SJCRH30 (cell line): ENCODE measurements around the gene SYNGR1. TPM values are rescaled to one million over a fixed set of nuclear protein-coding genes. Genes with fewer than 3 reads are reported as not detected.

Experiments used
- DNase-seq, 2 experiments: peaks; one replicate each; pipeline ENCODE4 v3.0.0-alpha.2; 2015 to 2020
- H3K27ac ChIP-seq: fragments of 250-450 bp; sonication (Bioruptor Pico); 2 replicates; pipeline ENCODE4 v1.5.1; 2020; ENCODE audit warnings: mild to moderate bottlenecking, moderate library complexity
- H3K27me3 ChIP-seq: fragments of 250-450 bp; sonication (Bioruptor Pico); 2 replicates; pipeline ENCODE4 v1.5.1; 2020; ENCODE audit warnings: mild to moderate bottlenecking, moderate library complexity
- H3K36me3 ChIP-seq: fragments of 250-450 bp; sonication (Bioruptor Pico); 2 replicates; pipeline ENCODE4 v1.5.1; 2020; ENCODE audit warnings: mild to moderate bottlenecking, moderate library complexity
- H3K4me1 ChIP-seq: fragments of 250-450 bp; sonication (Bioruptor Pico); 2 replicates; pipeline ENCODE4 v1.5.1; 2020; ENCODE audit warnings: mild to moderate bottlenecking, moderate library complexity
- H3K4me3 ChIP-seq: fragments of 250-450 bp; sonication (Bioruptor Pico); 2 replicates; pipeline ENCODE4 v1.5.1; 2020; ENCODE audit warnings: mild to moderate bottlenecking, moderate library complexity
- H3K9me3 ChIP-seq: fragments of 250-450 bp; sonication (Bioruptor Pico); replicated peaks from 2 replicates; pipeline ENCODE4 v1.5.1; 2020; ENCODE audit warnings: mild to moderate bottlenecking, moderate library complexity
- total RNA-seq: library from RNA; depleted of rRNA; stranded (reverse); fragments of >200 nt; shearing (Covaris generic); gene quantifications from 2 replicates; pipeline ENCODE4 v1.2.3, GENCODE V29; 2014; rRNA removed

The SYNGR1 gene, protein sequence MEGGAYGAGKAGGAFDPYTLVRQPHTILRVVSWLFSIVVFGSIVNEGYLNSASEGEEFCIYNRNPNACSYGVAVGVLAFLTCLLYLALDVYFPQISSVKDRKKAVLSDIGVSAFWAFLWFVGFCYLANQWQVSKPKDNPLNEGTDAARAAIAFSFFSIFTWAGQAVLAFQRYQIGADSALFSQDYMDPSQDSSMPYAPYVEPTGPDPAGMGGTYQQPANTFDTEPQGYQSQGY
- 3.2 and 4.0 TPM in 2 replicates for total RNA-seq

DNA sequence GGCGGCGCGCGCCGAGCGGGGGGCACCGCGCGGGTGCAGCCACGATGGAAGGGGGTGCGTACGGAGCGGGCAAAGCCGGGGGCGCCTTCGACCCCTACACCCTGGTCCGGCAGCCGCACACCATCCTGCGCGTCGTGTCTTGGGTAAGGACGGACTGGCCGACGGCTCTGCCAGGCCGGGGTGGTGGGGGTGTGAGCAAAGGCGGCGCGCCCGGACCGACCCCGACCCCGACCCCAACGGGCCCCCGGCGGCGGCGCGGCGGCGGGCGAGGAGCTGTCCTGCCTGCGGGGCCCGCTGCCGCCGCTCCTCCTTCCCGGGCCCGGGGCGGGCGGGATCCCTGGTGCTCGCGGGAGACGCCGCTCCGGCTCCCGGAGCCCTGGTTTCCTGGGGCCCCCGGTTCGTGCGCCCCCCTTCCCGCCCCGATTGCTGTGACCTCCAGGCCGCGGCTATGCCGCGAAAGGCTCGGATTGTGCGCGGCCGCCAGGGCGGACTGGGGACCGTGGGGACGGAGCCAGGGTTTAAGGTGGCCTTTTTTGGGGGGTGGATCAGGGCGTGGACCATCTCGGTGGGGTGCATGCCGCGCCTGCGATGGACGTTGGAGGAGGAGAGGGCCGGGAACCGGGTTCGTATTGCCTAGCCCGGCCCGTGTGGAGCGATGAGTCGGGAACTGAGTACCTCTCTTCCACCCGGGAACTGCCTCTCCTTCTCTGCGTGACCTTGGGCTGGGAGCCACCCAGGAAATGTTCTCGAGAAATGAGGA, at the start of gene SYNGR1:
TSS of gene SYNGR1 (plus strand) at position 25 of the 760 bp plus-strand sequence. CDS start at position 45, 20 bp downstream.
- no peaks in the 10 kb centered on the region for H3K36me3 ChIP-seq
- H3K27me3 ChIP-seq = no peaks in the 10 kb centered on the region
- no peaks in the 10 kb centered on the region for H3K9me3 ChIP-seq
- H3K4me3 ChIP-seq = peak within 1 kb of the TSS; percentile 57
- H3K27ac ChIP-seq = no peak within 1 kb of the TSS
- peaks cover 20% of the 10 kb centered on the region for H3K4me1 ChIP-seq
- DNase-seq = no peak

DNA sequence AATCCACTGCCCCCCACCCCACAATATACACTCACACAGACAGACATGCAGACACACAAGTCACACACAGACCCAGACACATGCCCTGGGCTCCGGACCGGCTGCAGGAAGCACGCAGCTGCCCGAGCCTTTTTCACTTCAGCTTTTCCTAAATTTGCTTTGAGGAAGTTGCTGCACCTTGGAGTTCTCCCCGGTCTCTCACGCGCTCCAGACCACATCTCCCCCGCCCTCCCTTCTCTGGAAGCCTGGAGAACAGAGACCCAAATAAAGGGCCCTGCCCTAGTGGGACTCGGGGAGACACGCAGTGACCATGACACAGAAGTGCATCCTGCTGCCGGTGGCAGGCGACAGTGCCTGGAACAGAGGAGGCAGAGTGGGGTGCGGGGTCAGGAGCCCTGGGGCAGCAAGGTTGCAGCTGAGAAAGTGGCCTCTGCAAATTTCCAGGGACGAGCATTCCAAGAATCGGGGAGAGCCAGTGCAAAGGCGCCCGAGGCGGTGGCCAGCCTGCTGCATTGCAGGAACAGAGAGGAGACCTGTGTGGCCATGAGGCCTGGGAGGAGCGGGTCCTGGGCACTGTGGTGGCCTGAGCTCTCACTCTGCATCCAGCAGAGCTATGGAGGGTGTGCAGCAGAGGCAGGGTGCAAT, 49.5 kb upstream of the SYNGR1 start:
- no peaks in the 10 kb centered on the region for H3K9me3 ChIP-seq
- no peaks in the 10 kb centered on the region for H3K36me3 ChIP-seq
- no peak overlapping the region for H3K27ac ChIP-seq
- H3K27me3 ChIP-seq = no peaks in the 10 kb centered on the region
- peaks cover 23% of the 10 kb centered on the region for H3K4me1 ChIP-seq
- no peak overlapping the region for H3K4me3 ChIP-seq
- DNase-seq = no peak

DNA sequence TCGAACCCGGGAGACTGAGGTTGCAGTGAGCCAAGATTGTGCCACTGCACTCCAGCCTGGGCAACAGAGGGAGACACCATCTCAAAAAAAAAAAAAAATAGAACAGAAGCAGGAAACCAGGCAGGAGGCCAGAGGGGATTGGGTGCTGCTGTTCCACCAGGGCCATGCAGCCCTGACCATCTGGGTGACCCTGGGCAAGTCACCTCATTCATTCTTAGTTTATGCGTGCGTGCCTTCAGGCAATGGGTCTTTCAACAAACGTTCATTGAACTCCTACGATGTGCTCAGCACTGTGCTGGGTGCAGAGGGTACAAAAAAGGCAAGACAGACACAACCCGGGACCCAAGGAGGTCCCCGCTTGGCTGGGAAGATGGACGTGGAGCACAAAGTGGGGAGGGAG, 48.7 kb upstream of the SYNGR1 start:
- no peaks in the 10 kb centered on the region for H3K27me3 ChIP-seq
- no peaks in the 10 kb centered on the region for H3K9me3 ChIP-seq
- no peak for DNase-seq

DNA sequence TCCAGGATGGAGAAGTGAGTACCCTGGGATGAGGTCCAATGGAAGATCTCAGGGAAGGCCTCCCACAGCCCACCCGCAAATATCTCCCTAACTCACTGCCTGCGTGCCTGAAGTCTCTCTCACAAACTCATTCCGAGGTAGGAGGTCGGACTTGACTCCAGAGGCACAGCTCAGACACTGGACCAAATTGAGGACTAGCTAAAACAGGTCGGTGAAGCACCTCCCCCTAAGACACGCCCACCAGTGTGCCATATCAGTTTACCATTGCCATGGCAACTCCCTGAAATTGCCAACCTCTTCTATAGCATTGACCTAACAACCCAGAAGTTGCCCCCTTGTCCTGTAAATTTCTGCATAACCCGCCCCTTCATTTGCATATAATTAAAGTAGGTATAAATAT, 47.9 kb upstream of the SYNGR1 start:
- Histone ChIP-seq H3K36me3 (no peaks in the 10 kb centered on the region), H3K27ac (no peak overlapping the region), H3K4me3 (no peak overlapping the region), H3K9me3 (no peaks in the 10 kb centered on the region), H3K4me1 (peaks cover 17% of the 10 kb centered on the region), H3K27me3 (no peaks in the 10 kb centered on the region)
- DNase-seq = no peak

More for the DNA sequence above, 48.7 kb upstream of the SYNGR1 start:
- H3K4me3 ChIP-seq = no peak overlapping the region
- H3K36me3 ChIP-seq = no peaks in the 10 kb centered on the region
- no peak overlapping the region for H3K27ac ChIP-seq
- peaks cover 23% of the 10 kb centered on the region for H3K4me1 ChIP-seq

DNA sequence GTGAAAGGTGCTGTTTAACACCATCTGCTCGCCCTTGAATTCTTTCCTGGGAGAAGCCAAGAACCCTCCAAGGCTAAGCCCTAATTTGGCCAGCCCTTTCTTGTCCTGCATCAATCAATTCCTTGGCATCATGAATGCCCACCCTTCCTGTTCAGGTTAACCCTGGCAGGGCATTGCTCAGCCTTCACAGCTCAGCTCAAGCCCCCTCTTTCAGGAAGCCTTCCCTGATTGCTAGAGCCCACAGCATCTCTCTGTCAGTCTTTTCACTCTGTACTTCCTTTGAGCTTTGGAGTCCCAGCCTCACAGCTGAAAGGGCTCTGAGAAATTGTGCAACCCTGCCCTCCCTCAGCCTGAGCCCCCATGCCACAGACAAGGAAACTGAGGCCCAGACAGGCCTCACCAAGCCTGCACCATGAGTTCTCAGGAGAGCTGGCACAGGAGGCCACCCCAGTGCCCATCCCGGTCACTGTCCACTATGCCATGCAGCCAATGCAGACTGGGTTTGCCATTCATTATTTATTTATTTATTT, 47.3 kb upstream of the SYNGR1 start:
- Histone ChIP-seq H3K4me1 (peaks cover 11% of the 10 kb centered on the region), H3K4me3 (no peak overlapping the region), H3K27me3 (no peaks in the 10 kb centered on the region), H3K9me3 (no peaks in the 10 kb centered on the region), H3K36me3 (no peaks in the 10 kb centered on the region), H3K27ac (no peak overlapping the region)
- DNase-seq = no peak

DNA sequence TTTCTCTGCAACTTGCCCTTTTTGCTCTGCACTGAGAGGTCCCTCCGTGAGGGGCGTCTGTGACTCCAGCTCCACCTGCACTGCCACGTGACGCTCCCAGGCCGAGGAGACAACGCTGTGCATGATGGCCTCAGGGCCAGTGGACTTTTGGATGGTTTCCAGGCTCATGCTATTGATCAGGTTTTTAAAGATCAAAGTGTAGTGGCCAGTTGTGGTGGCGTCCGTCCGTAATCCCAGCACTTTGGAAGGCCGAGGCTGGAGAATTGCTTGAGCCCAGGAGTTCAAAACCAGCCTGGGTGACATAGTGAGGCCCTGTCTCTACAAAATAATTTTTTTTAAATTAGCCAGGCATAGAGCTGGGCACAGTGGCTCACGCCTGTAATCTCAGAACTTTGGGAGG, 46.4 kb upstream of the SYNGR1 start:
- H3K4me1 ChIP-seq = peaks cover 5% of the 10 kb centered on the region; the same call in 1 of the 2 replicates
- no peaks in the 10 kb centered on the region for H3K27me3 ChIP-seq
- DNase-seq = no peak
- no peak overlapping the region for H3K27ac ChIP-seq
- no peak overlapping the region for H3K4me3 ChIP-seq
- no peaks in the 10 kb centered on the region for H3K36me3 ChIP-seq
- no peaks in the 10 kb centered on the region for H3K9me3 ChIP-seq

DNA sequence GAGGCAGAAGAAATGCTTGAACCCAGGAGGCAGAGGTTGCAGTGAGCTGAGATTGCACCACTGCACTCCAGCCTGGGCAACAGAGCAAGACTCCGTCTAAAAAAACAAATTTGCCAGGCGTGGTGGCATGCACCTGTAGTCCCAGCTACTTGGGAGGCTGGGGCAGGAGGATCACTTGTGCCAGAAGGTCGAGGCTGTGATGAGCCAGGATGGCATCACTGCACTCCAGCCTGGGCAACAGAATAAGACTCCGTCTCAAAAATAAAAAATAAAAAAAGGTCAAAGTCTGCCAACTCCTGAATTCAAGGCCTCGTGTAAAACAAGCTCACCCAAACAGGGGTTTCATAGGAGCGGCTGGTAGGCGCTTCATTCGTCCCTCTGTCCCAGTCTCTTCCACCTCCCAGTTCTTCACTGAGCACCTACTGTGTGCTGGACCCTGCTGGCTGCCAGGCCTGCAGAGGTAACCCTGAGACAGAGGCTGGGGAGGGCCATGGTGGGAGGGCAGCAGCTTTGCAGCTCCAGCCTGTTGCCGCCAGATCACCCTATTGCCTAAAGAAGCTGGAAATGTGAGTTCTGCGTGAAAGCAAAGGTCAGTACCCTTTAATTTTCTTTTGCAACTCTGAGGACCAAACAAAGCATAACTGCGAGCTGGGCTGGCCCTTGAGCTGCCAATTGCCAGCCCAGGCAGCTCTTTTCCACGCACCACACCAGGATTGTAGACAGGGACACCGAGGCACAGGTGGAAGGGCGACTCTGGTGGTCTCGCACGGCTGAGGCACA, 45.7 kb upstream of the SYNGR1 start:
- Histone ChIP-seq H3K36me3 (no peaks in the 10 kb centered on the region), H3K4me3 (no peak overlapping the region), H3K27me3 (no peaks in the 10 kb centered on the region), H3K4me1 (peaks cover 7% of the 10 kb centered on the region; the same call in 1 of the 2 replicates), H3K9me3 (no peaks in the 10 kb centered on the region), H3K27ac (no peak overlapping the region)
- no peak for DNase-seq

DNA sequence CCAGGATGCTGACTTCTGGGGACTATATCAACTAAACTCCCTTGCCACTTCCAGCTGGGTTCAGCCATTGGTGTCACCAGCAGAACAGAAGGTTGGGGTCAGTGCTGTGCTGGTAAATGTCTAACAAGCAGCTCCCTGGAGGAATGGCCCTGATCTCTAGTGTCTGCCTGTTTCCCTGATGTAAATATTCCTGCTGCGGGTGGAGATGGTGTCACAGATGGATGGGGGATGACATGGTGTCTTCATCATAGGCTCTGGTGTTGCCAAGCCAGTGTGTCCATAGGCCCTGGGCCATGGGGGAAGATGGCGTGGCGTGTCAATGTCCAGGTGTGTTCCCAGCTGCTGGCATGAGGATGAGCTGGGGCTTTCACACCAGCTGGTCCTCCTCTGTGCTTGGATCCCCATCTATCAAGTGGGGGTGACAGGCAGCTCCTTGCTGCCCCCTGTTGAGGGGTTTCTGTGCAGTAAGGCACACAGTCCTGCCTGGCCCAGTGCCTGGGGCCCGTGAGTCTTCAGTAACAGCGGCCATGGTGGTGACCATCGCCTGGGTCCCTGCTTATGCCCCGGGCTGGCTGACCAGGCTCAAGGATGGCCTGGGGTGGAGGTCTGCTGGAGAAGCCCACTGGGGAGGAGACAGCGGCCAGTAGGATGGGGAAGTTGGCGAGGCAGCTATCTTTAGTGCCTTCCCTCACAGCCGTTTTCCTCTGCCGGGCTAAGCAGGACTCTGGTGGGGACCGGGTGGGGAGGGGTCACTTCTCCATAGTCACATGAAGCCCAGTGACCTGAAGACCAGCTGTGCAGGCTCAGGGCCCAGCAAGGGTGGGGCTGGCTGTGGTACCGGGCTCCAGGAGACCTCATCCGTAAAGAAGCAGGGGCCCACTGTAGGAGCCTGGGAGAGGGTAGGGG, 43.1 kb upstream of the SYNGR1 start:
- H3K9me3 ChIP-seq = no peaks in the 10 kb centered on the region
- peak; percentile 36 to 52 for DNase-seq
- H3K27ac ChIP-seq = no peak overlapping the region

DNA sequence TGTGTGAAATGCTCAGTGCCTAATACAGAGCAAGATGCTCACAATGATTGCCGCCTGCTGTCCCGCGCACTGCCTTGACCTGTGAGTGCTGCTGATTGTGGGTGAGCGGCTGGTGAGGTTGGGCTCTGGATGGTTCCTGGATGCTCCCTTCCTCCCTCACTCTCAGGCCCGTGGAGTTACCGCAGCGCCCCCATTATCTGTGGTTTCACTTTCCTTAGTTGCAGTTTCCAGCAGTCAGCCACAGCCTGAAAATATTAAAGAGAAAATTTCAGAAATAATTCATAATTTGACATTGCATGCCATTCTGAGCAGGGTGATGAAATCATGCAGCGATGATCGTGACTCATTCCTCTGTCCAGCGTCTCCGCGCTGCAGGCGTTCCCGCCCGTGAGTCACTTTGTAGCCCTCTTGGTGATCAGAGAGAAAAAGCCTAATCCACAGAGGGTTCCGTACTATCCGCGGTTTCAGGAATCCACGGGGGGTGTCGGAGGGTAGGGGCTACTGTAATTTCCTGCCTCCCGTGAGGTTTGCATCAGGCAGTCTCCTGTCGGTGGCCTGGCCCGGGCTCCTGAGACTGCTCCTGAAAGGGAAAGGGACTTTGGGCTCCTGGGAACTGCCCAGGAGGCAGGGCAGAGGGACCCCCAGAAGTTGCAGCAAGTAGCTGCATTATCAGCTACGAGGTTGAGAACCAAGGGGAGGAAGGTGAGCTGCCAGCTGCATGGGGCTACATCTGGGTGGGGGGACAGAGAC, 41.0 kb upstream of the SYNGR1 start:
- H3K4me3 ChIP-seq = no peak overlapping the region
- DNase-seq = peak; percentile 61 to 63
- H3K9me3 ChIP-seq = no peaks in the 10 kb centered on the region
- H3K27me3 ChIP-seq = no peaks in the 10 kb centered on the region
- peaks cover 13% of the 10 kb centered on the region; the same call in 1 of the 2 replicates for H3K4me1 ChIP-seq
- peaks cover 25% of the 10 kb centered on the region for H3K36me3 ChIP-seq
- peak overlapping the region; percentile 34 for H3K27ac ChIP-seq

More for the DNA sequence above, 43.1 kb upstream of the SYNGR1 start:
- Histone ChIP-seq H3K4me3 (no peak overlapping the region), H3K36me3 (peaks cover 4% of the 10 kb centered on the region), H3K4me1 (peaks cover 13% of the 10 kb centered on the region; the same call in 1 of the 2 replicates), H3K27me3 (no peaks in the 10 kb centered on the region)

DNA sequence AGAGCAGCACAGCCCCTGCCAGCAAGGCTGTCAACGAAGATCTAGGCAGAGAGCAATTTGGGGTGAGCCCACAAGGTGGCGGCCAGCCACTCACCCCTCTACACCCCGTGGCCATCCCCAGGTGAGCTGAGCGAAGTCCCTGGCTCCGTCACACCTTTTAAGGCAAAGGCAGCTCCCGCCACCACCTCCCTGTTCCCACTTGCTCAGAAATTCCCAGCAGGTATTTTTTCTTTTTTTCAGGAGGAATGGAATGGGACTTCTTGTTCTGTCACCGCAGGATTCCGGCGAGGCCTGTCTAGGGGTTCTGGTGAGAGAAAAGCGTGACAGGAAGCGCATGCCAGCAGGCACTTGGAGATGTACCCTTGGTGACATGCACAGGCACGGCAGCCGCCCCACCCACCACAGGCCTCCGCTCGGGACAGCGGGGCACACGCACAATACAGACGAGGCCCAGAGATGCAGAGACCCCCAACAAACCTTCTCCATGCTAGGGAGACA, 40.4 kb upstream of the SYNGR1 start:
- Histone ChIP-seq H3K9me3 (no peaks in the 10 kb centered on the region), H3K4me3 (no peak overlapping the region), H3K4me1 (peaks cover 16% of the 10 kb centered on the region; the same call in 1 of the 2 replicates), H3K27ac (peak overlapping the region; percentile 34; the same call in 1 of the 2 replicates), H3K36me3 (peaks cover 31% of the 10 kb centered on the region), H3K27me3 (no peaks in the 10 kb centered on the region)
- DNase-seq = no peak

DNA sequence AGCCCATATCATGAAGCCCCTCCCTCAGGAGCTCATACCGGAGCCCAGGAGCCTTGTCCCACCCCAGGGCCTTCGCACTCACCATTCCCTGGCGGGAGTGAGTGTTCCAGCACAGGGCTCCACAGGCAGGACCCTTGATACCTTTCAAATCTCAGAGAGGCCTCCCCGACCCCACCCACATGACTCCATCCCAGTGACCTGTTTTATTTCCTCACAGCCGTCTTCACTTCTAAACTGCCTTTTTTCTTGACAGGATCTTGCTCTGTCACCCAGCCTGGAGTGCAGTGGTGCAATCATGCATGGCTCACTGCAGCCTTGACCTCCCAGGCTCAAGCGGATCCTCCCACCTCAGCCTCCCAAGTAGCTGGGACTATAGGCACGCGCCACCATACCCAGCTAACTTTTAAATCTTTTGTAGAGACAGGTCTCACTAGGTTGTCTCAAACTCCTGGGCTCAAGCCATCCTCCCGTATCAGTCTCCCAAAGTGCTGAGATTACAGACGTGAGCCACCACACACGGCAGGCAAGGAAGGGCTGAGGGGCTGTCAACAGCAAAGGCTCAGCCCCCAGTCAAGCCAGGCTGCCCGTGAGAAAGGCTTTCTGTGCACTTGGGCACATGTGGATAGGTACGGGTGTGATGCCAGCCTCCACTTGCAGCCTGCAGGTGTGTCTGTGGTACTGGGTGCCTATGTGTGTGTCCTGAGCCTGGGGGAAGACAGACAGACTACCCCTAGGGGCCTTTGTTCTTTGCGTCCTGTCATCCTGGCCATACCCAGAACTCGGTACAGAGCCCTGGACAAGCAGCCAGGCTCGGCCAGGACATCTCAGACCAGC, 39.7 kb upstream of the SYNGR1 start:
- no peaks in the 10 kb centered on the region for H3K27me3 ChIP-seq
- peak in 1 of 2 experiments; percentile 31 for DNase-seq
- no peak overlapping the region for H3K4me3 ChIP-seq
- H3K36me3 ChIP-seq = peaks cover 38% of the 10 kb centered on the region
- no peaks in the 10 kb centered on the region for H3K9me3 ChIP-seq
- H3K27ac ChIP-seq = no peak overlapping the region
- H3K4me1 ChIP-seq = peaks cover 16% of the 10 kb centered on the region; the same call in 1 of the 2 replicates
